ENCODE measurements around the gene PRRC2B.

GRCh38 chr9:131516930-131517329 lies 123.0 kb downstream of the PRRC2B start:
- TF ChIP-seq, protein P1, sequence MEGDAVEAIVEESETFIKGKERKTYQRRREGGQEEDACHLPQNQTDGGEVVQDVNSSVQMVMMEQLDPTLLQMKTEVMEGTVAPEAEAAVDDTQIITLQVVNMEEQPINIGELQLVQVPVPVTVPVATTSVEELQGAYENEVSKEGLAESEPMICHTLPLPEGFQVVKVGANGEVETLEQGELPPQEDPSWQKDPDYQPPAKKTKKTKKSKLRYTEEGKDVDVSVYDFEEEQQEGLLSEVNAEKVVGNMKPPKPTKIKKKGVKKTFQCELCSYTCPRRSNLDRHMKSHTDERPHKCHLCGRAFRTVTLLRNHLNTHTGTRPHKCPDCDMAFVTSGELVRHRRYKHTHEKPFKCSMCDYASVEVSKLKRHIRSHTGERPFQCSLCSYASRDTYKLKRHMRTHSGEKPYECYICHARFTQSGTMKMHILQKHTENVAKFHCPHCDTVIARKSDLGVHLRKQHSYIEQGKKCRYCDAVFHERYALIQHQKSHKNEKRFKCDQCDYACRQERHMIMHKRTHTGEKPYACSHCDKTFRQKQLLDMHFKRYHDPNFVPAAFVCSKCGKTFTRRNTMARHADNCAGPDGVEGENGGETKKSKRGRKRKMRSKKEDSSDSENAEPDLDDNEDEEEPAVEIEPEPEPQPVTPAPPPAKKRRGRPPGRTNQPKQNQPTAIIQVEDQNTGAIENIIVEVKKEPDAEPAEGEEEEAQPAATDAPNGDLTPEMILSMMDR (IDR thresholded peaks at IDR 0.05) = no peak
- TF ChIP-seq POLR2A (IDR thresholded peaks at IDR 0.05) = no peak

Measured in lower leg skin (tissue), 3 donors.